ENCODE results near the gene PCGF3.

The PCGF3 gene

DNA sequence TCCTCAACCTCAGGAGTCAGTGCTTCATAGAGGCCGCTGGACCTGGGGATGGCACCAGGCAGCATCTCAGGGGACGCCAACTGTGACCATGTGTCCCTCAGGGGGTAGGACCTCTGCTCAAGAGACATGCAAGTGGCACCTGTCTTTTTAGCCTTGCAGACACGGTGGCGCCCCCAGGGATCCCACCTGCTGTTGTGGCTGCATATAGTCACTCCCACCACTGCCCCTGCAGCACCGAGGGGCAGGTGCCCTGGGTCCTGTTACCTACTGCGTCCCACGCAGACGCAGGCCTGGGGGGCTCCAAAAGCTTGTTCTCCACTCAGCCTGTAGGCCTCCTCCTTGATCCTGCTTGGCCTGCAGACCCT, 28.8 kb upstream of the PCGF3 start:
- no peak overlapping the region for H3K4me3 ChIP-seq (ENCODE audit: low read depth, low read length)
- DNase-seq (ENCODE audit: low read depth) = no peak
- in situ Hi-C loops (cut with HindIII; ENCODE audit: low sequenced_read_pairs) = no loop called here
- TF ChIP-seq, protein P1, sequence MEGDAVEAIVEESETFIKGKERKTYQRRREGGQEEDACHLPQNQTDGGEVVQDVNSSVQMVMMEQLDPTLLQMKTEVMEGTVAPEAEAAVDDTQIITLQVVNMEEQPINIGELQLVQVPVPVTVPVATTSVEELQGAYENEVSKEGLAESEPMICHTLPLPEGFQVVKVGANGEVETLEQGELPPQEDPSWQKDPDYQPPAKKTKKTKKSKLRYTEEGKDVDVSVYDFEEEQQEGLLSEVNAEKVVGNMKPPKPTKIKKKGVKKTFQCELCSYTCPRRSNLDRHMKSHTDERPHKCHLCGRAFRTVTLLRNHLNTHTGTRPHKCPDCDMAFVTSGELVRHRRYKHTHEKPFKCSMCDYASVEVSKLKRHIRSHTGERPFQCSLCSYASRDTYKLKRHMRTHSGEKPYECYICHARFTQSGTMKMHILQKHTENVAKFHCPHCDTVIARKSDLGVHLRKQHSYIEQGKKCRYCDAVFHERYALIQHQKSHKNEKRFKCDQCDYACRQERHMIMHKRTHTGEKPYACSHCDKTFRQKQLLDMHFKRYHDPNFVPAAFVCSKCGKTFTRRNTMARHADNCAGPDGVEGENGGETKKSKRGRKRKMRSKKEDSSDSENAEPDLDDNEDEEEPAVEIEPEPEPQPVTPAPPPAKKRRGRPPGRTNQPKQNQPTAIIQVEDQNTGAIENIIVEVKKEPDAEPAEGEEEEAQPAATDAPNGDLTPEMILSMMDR (IDR thresholded peaks at IDR 0.05; ENCODE audit: low read depth, low read length, missing control alignments) = no peak

DNA sequence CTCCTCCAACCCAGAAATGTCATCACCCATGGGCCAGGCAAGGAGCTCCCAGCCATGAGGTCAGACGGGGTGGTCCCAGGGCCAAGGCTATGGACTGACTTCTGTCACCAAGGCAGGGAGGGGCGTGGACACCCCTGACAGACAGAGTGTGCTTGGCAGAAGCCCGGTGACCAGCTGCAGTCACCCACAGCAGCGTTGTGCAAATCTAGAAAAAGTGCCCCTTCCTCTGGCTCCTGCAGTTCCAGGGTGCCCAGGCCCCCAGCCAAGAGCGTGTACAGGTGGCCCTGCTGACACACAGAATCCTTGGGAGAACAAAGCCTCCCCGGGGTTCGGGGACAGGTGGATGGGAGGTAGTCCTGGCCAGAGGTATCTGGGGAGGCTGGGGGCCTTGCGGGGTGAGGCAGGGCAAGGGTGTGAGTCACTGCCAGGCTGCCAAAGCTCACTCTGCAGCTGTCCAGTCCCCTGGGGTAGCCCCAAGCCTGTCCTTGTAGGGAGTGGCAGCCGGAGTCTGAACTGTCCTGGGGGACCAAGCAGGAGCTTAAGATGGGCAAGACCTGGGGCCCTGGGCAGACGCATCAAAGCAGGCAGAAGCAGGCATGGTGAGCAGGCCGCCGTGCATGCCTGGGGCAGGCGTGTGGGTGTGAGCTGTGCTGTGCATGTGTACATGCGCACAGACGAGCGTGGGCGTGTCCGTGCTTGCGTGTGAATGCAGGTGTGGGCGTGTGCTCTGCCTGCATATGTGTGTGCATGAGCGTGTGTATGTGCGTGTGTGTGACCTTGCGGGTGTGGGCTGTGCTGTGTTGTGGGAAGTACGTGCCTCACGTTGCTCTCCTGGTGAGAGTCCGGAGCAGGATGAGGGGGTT, 28.0 kb upstream of the PCGF3 start:
- no peak for DNase-seq (ENCODE audit: low read depth)
- in situ Hi-C loops (cut with HindIII; ENCODE audit: low sequenced_read_pairs) = no loop called here
- no peak overlapping the region for H3K4me3 ChIP-seq (ENCODE audit: low read depth, low read length)
- TF ChIP-seq, protein P1 (IDR thresholded peaks at IDR 0.05; ENCODE audit: low read depth, low read length, missing control alignments) = no peak

DNA sequence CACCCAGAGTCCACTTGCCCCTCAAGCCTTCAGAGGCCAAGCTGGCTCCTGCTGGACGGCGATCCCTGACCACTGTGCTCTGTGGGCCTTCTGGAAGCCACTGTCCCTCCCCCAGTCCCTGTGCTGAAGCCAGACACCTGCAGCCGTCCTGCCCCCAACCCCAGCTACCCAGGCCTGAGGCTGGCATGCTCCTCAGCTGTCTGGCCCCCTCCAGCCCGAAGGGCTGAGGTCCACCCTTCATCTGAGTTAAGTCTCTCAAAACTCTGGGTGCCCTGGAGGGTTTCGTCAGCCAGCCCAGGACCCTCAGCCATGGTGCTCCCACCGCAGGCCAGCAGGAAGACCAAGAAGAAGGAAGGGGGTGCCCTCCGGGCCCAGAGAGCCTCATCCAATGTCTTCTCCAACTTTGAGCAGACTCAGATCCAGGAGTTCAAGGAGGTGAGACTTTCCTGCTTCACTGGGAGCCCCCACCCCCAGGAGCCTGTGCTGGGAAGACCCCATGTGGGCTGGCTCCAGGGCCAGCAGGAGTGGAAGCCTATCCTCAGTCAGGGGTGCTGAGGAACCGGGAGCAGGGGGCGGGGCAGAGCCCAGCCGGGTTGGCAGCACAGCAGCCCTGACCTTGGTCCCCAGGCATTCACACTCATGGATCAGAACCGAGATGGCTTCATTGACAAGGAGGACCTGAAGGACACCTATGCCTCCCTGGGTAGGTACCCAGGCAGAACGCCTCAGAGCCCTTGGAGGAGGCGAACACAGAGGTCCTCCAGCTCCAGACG, 27.1 kb upstream of the PCGF3 start:
- TF ChIP-seq, protein P1 (IDR thresholded peaks at IDR 0.05; ENCODE audit: low read depth, low read length, missing control alignments) = no peak
- in situ Hi-C loops (cut with HindIII; ENCODE audit: low sequenced_read_pairs) = no loop called here
- H3K4me3 ChIP-seq (ENCODE audit: low read depth, low read length) = no peak overlapping the region
- DNase-seq (ENCODE audit: low read depth) = no peak

DNA sequence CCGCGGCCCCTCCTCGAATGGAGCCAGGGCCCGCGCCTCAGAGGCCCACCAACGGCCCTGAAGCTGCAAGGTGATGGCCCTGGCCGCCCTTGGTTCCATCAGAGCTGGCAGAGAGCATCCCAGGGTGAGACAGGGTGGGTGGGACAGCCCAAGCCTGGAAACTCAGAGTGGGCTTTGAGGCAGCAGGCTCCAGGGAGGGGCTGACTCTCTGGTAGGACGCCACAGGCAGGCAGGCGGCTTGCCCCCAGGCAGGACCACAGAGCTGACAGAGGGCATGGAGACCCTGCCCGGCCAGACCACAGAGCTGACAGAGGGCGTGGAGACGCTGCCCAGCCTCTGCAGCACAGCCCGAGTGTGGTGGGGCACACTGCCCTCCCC, 26.5 kb upstream of the PCGF3 start:
- in situ Hi-C loops (cut with HindIII; ENCODE audit: low sequenced_read_pairs) = no loop called here
- TF ChIP-seq, protein P1 (IDR thresholded peaks at IDR 0.05; ENCODE audit: low read depth, low read length, missing control alignments) = no peak
- no peak overlapping the region for H3K4me3 ChIP-seq (ENCODE audit: low read depth, low read length)
- no peak for DNase-seq (ENCODE audit: low read depth)

DNA sequence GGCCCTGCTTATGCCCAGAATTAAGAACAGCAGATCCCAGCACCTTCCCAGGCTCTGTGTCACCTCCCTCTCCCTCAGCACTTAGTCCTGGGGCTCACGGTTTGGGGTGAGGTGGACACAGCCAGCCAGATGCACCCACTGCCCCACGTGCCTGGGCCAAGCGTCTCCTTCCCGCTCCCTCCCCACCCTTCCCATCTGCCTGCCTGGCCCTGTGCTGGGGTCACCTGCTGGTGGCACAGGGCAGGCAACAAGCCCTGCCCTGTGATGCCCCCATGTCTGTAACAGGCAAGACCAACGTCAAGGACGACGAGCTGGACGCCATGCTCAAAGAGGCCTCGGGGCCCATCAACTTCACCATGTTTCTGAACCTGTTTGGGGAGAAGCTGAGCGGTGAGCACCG, 26.0 kb upstream of the PCGF3 start:
- no peak overlapping the region for H3K4me3 ChIP-seq (ENCODE audit: low read depth, low read length)
- in situ Hi-C loops (cut with HindIII; ENCODE audit: low sequenced_read_pairs) = no loop called here
- DNase-seq (ENCODE audit: low read depth) = no peak
- TF ChIP-seq, protein P1 (IDR thresholded peaks at IDR 0.05; ENCODE audit: low read depth, low read length, missing control alignments) = no peak

DNA sequence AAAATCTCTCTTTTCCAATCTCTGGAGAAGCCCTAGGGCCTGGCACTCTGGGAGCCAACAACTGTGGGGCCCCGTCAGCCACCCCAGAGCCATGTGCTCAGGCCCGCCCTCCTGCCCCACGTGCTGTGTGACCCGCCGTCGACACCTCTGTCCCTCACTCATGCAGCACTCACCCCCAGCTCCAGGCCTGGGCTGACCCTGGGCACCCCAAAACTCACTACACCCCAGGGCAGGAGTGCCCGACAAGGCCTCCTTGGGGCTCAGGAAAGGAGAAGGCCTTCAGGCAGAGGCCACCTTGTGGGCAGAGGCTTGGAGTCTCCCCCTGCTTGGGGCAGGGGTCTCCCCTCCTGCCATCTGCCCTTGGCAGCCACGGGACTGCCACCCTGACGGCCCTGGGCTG, 25.5 kb upstream of the PCGF3 start:
- no peak for DNase-seq (ENCODE audit: low read depth)
- in situ Hi-C loops (cut with HindIII; ENCODE audit: low sequenced_read_pairs) = no loop called here
- no peak overlapping the region for H3K4me3 ChIP-seq (ENCODE audit: low read depth, low read length)
- TF ChIP-seq, protein P1 (IDR thresholded peaks at IDR 0.05; ENCODE audit: low read depth, low read length, missing control alignments) = no peak

Measured in astrocyte of the cerebellum (primary cell).